Activated T-cell treated with anti-CD3 and anti-CD28 coated beads for 4 hours (primary cell): ENCODE measurements around the gene CAMK2A.

Source experiments
- DNase-seq: peaks from one replicate; pipeline ENCODE4 v3.0.0-alpha.2; 2020

The CAMK2A gene

DNA sequence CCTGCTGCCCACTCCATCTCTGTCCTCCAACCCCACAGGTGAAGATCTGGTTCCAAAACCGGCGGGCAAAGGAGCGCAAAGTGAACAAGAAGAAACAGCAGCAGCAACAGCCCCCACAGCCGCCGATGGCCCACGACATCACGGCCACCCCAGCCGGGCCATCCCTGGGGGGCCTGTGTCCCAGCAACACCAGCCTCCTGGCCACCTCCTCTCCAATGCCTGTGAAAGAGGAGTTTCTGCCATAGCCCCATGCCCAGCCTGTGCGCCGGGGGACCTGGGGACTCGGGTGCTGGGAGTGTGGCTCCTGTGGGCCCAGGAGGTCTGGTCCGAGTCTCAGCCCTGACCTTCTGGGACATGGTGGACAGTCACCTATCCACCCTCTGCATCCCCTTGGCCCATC is 106.1 kb downstream of the CAMK2A start:
- no peak for DNase-seq

DNA sequence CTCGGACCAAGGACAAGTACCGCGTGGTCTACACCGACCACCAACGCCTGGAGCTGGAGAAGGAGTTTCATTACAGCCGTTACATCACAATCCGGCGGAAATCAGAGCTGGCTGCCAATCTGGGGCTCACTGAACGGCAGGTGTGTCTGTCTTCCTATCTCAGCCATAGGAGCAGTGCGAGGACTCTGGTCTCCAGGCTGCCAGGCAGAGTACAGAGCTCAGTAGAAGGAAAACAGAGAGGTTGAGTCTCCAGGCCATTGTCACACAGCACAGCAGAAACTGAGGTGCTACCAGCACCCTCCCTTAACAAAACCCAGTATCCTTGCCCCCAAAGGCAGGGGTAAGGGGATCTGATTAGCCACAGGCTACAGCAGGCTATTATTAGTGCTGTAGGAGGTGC is 106.8 kb downstream of the CAMK2A start:
- no peak for DNase-seq

DNA sequence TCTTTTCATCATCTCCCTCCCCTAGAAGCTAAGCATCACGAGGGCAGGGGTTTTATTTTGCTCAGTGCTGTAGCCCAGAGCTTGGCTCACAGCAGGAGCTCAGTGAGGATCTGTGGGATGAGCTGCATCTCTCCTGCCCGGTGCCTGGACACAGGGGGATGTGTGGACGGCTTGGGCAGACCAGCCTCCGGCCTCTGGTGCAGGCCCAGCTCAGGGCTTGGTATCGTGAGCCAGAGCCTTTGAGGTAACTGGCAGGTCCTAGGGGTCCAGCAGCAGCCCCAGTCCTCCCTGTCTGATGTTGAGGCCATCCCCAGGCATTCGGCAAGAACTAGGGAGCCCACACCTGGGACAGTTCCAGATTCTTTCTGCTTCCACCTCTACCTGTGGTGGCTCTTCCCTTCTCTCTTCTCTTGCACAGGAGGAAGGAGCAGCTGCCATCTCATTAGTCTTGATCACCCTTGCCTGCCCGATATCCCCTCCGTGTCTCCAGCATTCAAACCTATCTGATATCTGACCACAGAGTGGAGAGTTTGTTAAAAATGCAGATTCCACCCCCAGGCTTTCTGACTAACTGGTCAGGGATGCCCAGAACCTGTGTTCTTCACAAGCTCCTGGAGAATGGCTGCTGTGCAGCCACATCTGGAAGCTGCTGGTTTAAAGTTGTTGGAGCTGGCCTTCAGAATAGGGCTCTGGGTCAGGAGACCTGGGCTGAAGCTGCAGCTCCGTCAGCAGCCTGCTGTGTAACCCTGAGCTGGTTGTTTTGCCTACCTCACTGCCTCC is 107.6 kb downstream of the CAMK2A start:
- no peak for DNase-seq

DNA sequence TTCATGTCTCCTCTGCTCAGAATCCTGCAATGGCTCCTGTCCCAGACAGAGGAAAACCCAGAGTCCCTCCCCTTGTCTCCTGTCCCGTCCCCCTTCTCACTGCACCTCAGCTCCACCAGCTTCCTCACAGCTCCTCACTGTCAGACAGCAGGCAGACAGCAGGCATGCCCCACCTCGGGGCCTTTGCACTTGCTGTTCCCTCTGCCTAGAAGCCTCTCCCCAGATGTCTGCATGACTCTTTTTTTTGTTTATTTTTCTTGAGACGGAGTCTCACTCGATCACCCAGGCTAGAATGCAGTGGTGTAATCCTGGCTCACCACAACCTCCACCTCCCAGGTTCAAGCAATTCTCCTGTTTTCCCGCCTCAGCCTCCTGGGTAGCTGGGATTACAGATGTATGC is 108.5 kb downstream of the CAMK2A start:
- no peak for DNase-seq

DNA sequence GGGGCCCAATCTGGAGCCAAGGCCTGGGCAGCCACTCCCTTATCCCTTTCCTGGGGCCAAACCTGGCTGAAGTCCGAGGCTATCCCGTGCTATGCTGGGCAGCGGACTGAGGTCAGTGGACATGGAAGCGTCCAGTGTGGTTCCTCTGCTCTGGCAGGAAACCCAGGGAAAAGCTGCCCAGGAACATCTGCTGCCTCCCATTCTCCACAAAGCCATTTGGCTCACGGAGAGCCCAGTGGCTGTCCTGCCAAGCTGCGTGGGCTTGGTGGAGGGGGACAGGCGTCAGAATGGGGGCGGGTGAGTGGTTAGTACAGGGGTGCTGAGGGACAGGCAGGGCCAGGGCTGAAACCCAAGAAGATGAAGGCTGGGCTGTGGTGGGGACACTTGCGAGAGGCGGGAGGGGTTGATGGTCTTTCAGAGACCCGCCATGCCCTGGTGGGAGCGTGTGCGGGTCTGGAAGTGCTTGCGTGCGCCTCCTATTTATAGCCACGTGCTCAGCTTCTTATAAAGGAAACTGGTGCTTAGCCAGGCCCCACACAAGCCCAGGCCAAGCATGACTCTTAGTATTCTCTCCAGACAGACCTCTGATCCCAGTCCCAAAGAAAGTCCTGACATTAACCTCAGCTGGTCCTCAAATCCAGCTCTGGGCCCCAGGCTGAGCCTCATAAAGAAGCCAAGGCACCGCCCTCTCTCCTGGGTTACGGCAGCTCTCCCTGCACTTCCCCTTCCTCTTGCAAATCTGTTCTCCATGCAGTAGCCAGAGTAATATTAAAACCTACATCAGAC is 109.1 kb downstream of the CAMK2A start:
- DNase-seq = no peak

DNA sequence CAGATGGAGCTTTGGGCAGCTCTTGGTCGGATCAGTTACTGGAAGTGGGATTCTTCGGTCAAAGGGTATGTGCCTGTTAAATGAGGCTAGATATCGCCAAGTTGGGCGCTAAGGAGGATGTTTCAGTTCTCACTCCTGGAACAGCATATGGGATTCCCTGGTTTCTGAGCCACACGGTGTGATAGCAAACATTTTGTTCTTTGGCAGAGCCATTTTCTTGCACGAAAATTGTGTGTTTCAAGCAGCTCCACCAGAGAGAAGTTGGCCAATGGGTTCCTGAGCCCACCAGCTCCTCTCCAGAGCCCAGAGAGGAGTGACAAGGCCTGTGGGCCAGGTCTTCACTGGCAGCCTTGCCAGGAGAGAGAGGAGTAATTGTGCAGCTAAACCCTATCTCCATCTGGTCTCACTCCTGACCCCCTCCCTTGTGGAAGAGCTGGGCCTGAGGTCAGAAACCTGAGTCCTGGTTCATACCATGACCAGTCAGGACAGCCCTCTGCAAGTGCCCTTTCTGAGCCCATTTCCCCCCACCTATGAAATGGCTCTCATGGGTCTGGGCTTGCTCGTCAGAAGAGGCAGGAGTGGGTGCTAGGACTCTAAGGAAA is 110.5 kb downstream of the CAMK2A start:
- DNase-seq = no peak

DNA sequence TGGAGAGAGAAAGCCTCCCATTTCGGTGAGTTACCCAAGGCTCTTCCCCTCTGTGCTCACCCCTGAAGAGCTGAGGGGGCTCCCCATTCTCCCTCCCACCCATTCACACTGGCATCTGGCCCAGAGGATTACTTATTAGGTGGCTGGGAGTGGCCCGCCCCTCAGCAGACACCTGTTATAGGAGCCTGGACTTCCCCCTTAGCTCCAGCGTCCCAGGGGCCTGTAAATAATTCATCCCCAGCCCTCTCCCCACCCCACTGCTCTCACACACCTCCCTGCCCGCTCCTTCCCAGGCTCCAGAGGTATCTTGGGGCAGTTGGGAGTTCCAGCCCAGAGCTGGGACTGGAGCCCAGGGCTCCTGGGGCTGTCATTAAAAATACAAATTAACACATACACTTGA is 111.3 kb downstream of the CAMK2A start:
- DNase-seq = no peak

DNA sequence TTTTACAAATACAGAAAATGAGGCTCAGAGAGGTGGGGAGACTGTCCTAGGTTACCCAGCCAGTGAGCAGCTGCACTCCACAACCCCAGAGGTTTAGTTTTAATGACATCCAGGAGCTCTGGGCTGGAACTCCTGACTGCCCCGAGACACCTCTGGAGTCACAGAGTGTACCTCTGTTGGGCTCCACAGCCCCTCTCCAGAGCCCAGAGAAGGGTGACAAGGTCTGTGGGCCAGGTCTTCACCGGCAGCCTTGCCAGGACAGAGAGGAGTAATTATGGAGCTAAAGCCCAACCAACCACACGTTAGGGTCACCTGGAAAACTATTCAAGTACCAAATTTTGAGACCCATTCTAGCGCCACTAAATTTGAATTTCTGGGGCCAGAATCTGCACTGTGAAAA is 111.9 kb downstream of the CAMK2A start:
- DNase-seq = no peak

DNA sequence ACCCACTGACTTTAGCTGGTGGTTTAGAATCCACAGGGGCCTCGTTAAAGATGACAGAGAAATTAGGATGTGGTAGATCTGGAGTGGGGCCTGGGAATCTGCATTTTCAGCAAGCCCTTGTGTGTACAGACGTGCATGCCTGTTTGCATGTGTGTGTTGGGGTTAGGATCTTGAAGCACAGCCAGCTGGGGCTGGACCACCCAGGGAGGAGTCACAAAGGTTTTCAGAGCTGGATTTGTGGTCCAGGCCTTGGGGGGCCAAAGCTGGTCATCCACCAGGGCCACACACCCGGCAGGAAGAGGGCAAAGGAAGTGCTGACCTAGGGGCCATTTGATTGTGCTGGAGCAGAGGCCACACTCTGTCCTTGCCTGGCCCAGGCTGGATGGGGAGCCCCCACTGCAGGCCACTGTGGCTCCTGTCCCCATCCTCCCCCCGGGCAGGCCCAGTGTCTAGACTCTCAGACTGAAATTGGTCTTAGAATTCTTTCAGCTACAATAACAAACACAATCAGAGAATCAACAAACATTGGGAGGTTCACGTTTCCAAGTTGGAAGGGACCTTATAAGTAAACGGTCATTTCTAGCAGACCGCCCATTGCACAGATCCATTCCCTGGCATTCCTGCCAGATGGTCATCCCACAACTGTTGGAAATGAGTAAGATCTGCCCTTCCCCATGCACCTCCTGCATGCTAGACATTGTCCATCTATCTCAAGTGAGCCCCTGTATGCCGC is 112.7 kb downstream of the CAMK2A start:
- no peak for DNase-seq

DNA sequence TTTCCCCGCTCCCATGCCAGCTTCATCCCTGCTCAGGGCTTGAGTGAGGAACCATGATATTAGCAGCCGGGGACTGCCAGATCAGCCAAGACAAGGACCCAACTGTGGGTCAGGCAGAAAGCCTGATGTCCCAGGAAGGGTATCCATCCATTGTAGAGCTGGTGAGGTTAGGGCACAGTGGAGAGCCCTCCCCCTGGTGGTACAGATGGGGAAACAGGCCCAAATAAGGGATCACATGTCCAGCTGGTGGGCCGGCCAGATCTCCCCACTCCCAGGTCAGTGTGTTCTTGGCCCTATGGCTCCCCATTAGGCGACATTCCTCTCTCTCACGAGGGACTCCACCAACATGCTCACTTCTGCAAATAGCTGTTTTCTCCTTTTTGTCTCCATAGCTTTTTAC is 114.0 kb downstream of the CAMK2A start:
- no peak for DNase-seq

DNA sequence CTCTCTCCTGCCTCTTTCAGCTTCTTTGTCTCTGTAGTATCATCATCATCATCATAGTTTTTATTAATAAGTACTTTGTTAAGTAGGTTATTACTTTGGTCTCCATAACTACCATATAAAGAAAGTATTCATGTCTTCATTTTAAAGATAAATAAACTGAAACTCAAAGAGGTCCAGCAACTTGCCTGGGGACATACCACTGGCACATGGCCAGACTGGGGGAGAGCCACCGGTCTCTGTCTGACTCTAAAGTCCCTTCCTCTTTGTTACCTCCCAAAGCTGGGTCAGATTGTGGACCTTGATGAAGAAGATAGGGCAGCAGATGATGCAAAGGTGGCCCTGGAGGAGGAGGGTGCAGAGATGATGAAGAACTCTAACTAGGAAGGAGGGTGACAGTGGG is 114.5 kb downstream of the CAMK2A start:
- DNase-seq = no peak

DNA sequence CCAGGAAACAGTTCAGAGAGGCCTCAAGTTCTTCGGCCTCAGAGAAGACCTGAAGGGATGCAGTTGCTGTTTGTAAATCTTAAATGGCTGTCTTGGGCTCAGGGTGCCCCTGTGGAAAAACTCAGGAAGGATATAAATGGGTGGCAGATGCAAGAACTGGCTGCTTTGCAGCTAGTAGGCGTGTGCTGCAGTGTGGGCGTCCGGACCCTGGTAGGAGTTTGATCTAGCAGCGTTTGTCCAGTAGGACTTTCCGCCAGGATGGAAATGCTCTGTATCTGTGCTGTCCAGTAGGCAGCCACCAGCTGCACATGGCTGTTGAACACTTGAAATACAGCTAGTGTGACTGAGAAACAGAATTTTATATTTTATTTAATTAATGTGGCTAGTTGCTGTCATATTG is 115.3 kb downstream of the CAMK2A start:
- DNase-seq = no peak

DNA sequence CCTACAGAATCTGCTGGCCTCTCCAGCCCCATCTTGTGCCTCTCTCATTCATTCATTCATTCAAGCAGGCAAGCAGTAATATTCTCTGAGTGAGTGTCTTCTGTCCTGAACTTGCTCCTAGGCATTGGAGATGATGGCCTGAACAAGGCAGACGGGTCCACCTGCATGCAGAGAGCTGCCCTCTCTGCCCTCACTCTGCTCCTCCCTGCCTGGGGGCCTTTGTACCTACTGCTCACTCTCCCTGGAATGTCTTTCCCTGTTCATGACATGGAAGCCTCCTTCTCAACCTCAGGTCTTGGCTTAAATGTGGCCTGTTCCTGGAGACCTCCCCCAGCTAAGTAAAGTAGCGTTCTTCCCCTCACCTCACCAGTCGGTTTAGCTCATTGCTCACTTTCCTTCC is 116.4 kb downstream of the CAMK2A start:
- no peak for DNase-seq

DNA sequence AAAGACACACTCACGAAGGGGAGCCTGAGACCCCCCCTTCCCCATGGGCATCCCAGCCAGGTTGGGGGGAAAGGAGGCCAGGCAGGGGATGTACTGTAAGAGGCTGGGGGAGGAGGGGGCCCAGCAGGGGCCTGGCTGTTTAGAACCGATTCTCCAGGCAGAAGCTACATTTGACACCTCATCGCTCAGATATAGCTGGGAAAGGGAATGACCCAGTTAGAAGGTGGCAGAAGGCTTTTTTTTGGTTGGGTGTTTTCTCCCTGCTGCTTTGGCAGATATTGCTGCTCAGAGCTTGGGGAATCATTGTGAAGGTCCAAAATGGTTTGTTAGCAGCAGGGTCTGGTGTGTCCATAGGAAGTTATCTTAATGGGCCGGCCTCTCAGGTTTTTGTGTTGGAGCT is 117.0 kb downstream of the CAMK2A start:
- DNase-seq = no peak

DNA sequence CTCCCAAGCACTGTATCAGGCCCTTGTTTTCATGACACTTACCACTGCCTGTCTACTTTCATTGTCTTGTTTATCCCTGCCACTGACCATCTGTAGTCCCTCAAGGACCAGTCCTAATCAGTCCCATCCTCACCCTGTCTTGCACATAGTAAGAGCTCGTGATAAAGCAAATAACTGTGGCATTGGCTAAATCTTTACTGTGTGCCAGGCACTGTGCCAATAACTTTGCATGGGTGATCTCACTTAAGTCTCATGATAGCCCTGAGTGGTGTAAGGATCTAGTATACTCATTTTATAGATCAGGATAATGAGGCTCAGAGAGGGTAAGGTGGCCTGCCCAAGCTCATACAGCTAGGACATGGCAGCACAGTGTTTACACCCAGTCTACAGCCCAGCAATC is 117.4 kb downstream of the CAMK2A start:
- DNase-seq = no peak
